ENCODE results near the gene LRMDA.

Gene LRMDA

DNA sequence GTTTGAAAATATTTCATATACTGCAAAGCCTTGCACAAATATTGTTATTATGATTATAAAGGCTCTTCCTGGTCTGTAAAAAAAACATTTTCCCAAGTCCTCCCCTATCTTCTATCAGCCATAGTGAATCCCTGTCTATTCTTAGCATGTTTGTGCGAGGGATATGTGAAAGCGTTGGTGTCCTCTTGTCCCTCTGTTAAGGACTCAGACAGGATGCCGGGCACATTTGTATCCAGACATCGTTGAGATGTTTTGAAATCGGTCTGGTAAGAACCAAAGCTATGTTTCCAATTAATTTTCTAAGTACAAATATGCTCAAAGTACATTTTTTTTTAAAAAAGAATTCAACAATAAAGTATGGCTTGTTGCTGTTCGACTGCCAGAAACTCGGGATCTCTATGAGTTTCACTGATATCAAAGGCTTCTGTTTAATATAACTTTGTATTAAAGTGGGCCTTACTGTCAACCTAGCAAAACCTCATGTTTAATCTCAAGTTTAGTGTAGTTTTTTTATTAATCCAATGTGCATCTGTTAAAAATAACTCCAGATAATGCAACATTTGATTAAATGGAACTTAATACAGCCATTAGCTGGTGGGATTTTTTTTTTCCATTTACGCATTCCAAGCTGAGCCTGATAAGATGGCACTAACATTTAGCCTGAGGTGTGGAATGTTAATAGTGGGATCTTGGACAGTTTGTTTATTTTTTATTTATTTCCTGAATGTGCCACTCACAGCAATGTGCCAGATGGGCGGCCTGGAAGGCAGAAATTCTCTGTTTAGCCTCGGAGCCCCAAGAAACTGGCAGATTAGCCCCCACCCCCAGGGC lies 754.3 kb downstream of the LRMDA start:
- Mint-ChIP-seq H3K27me3 (ENCODE audit: low read depth, poor library complexity) (peaks cover 2% of the 10 kb centered on the region), H3K4me1 (peaks cover 38% of the 10 kb centered on the region), H3K27ac (no peak overlapping the region), H3K4me3 (no peak overlapping the region), H3K36me3 (ENCODE audit: low read depth) (no peaks in the 10 kb centered on the region), H3K9me3 (no peaks in the 10 kb centered on the region)
- TF ChIP-seq, protein P1, sequence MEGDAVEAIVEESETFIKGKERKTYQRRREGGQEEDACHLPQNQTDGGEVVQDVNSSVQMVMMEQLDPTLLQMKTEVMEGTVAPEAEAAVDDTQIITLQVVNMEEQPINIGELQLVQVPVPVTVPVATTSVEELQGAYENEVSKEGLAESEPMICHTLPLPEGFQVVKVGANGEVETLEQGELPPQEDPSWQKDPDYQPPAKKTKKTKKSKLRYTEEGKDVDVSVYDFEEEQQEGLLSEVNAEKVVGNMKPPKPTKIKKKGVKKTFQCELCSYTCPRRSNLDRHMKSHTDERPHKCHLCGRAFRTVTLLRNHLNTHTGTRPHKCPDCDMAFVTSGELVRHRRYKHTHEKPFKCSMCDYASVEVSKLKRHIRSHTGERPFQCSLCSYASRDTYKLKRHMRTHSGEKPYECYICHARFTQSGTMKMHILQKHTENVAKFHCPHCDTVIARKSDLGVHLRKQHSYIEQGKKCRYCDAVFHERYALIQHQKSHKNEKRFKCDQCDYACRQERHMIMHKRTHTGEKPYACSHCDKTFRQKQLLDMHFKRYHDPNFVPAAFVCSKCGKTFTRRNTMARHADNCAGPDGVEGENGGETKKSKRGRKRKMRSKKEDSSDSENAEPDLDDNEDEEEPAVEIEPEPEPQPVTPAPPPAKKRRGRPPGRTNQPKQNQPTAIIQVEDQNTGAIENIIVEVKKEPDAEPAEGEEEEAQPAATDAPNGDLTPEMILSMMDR (IDR thresholded peaks at IDR 0.05) = no peak
- DNase-seq = no peak

DNA sequence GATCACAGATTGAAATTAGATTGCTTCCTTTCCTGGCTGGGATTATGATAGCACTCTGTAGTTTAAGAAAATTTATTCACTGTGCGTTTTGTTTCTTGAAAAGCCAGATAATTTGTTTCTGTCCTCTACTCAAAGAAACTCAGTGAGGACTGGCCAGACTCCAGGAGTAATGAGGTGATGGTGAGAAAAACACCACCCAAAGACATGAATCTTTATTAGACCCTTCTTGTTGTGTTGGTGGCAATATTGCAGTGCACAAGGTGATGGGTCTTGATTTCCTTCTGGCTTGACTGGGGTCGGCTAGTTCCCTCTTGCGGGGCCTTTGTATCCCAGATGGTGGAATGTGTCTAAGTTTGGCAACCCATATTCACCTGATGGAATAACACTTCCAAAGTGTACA lies 756.8 kb downstream of the LRMDA start:
- no peak for DNase-seq
- Mint-ChIP-seq H3K36me3 (ENCODE audit: low read depth) (no peaks in the 10 kb centered on the region), H3K9me3 (no peaks in the 10 kb centered on the region), H3K27ac (no peak overlapping the region), H3K4me1 (peaks cover 37% of the 10 kb centered on the region), H3K27me3 (ENCODE audit: low read depth, poor library complexity) (peaks cover 2% of the 10 kb centered on the region), H3K4me3 (no peak overlapping the region)
- TF ChIP-seq, protein P1 (IDR thresholded peaks at IDR 0.05) = no peak

DNA sequence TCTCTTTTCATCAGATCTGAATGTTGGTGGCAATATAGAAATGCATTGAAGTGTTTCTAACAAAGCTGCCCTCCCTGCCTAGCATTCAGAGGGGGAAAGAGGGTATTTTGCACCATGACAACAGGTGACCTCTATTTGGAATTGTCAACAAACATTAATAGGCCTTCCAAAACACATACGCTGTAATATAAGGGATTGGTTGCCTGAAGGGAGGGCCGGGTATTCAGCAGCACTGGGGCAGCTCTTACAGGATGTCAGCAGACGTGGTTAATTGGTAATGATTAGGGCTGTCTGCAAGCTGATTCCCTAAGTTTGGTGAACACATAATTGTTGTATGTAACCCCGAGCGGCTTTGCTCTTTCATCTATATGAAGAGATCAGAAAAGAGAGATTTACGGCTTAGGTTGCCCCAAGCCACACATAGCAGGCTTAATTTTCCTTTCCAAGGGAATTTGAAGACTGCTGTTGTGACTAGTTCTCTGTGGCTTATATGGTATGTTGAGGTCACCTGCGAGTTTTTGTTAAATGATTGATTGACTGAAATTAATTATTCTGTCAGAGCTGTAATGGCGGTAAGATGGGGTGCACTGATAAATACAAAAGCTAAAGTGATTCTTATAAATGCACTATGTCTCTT lies 759.3 kb downstream of the LRMDA start:
- Mint-ChIP-seq H3K27ac (no peak overlapping the region), H3K36me3 (ENCODE audit: low read depth) (no peaks in the 10 kb centered on the region), H3K4me3 (no peak overlapping the region), H3K9me3 (no peaks in the 10 kb centered on the region), H3K27me3 (ENCODE audit: low read depth, poor library complexity) (no peaks in the 10 kb centered on the region), H3K4me1 (peaks cover 33% of the 10 kb centered on the region)
- TF ChIP-seq, protein P1 (IDR thresholded peaks at IDR 0.05) = no peak
- DNase-seq = no peak

DNA sequence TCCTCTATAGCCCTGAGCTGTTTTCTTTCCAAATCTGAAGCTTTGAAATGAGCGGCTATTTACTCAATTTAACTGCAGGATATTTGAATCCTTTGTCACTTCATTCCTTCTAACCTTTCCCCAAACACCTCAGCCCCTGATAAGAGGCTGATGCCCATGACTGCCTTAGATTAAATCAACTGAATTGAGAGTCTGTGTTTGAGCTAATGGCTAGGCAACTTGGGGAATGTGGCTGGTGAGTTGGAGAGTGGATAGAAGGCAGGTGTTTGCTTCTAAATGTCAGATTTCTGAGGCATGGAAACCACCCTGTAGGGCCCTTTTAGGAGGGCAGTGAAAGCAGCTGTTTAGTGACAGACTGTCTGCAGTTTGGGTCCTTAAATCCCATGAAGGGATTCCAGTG lies 759.9 kb downstream of the LRMDA start:
- Mint-ChIP-seq H3K4me1 (peaks cover 39% of the 10 kb centered on the region), H3K27me3 (ENCODE audit: low read depth, poor library complexity) (no peaks in the 10 kb centered on the region), H3K36me3 (ENCODE audit: low read depth) (no peaks in the 10 kb centered on the region), H3K27ac (no peak overlapping the region), H3K9me3 (no peaks in the 10 kb centered on the region), H3K4me3 (no peak overlapping the region)
- no peak for DNase-seq
- TF ChIP-seq, protein P1 (IDR thresholded peaks at IDR 0.05) = no peak

DNA sequence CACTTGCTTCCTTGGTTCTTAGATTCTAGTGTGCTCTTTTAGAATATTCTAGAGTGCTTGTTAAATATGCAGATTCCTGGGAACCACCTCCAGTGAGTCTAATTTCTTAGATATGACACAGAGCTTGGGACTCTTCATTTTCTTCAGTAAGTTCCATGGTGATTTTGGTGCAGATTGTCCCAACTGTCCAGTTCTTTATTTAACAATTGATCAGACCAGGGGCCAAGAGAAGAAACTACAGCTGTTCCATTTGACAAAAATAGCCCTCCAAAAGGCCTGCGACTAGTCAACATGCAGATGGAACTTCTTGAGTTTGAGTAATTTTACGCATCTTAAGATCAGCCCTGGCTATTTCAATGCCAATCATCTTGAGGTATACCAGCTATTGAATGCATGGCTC lies 760.7 kb downstream of the LRMDA start:
- Mint-ChIP-seq H3K27me3 (ENCODE audit: low read depth, poor library complexity) (no peaks in the 10 kb centered on the region), H3K36me3 (ENCODE audit: low read depth) (no peaks in the 10 kb centered on the region), H3K27ac (no peak overlapping the region), H3K4me1 (peaks cover 43% of the 10 kb centered on the region), H3K4me3 (no peak overlapping the region), H3K9me3 (no peaks in the 10 kb centered on the region)
- DNase-seq = no peak
- TF ChIP-seq, protein P1 (IDR thresholded peaks at IDR 0.05) = no peak

All from nephron progenitor cell (in vitro differentiated cells).